Measurements from ENCODE around the gene ADGRL1.
"Not testable (repeated sequence)": the region's sequence is repeated elsewhere in the genome, so short reads cannot be mapped to it uniquely, and the experiment has no call there.

GRCh38 chr19:14181199-14181598 lies 24.8 kb downstream of the ADGRL1 start:
- not testable (repeated sequence) for TF ChIP-seq HDGF (IDR thresholded peaks at IDR 0.05; ENCODE audit: borderline replicate concordance); SP1 (IDR thresholded peaks at IDR 0.05); FOXM1 (IDR thresholded peaks at IDR 0.05; ENCODE audit: borderline replicate concordance); ZNF384 (IDR thresholded peaks at IDR 0.05); FOXA1 (IDR thresholded peaks at IDR 0.05); NFRKB (IDR thresholded peaks at IDR 0.05)

All from HEK293T (cell line).